ENCODE measurements around the gene GOLIM4.
"Not testable (repeated sequence)": the region's sequence is repeated elsewhere in the genome, so short reads cannot be mapped to it uniquely, and the experiment has no call there.

GOLIM4 gene

GRCh38 chr3:168095611-168096209 is at the start of gene GOLIM4:
Gene GOLIM4 (minus strand): TSS chr3:168095924. CDS start chr3:168095285, 639 bp downstream.
- FAIRE-seq, result peak; percentile 65

- no peak for FAIRE-seq
Observed at GRCh38 chr3:168141405-168141998, 45.8 kb upstream of the GOLIM4 start.

GRCh38 chr3:168139947-168140346 is 44.2 kb upstream of the GOLIM4 start:
- no peak for FAIRE-seq

DNA sequence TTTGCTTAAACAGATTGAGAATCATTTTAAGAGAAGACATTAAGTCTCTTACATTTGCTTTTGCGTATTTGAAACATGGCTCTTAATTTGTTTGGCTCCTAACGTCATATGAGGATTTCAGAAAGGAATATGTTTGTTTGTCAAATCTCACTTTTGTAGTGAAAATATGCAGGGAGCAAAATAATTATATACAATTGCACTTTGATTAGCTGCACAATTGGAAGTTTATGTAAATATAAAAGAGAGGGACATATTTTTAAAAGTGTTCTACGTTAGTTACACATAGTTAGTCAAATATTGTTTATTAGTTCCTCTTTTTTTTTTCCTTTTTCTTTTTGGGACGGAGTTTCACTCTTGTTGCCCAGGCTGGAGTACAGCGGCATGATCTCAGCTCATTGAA is 42.7 kb upstream of the GOLIM4 start:
- FAIRE-seq, result no peak

- no peak for FAIRE-seq
Observed at GRCh38 chr3:168134931-168135330, 39.2 kb upstream of the GOLIM4 start.

DNA sequence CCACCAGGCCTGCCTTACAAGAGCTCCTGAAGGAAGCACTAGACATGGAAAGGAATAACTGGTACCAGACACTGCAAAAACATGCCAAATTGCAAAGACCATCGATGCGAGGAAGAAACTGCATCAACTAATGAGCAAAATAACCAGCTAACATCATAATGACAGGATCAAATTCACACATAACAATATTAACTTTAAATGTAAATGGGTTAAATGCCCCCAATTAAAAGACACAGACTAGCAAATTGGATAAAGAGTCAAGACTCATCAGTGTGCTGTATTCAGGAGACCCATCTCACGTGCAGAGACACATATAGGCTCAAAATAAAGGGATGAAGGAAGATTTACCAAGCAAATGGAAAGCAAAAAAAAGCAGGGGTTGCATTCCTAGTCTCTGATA is 34.5 kb upstream of the GOLIM4 start:
- not testable (repeated sequence) for FAIRE-seq

- not testable (repeated sequence) for FAIRE-seq
Observed at GRCh38 chr3:168128463-168128862, 32.7 kb upstream of the GOLIM4 start.

DNA sequence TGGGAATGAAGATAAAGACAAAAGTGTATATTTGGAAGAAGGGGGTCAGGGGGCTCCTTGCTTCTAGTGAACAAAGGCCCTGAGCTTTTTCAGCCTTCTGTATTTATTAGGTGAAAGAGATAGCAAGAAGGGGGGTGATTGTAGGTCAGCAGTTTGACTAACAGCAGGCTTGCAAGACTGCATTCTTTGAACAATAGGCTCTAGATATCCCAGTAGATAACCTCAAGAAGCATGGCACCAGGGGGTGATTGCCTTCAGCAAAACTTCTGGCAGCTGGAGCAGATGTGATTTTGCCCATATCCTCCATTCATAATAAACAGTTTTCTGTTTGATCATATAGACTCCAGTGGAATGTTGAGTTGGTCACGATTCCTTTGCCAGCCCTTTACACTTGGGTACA is 31.7 kb upstream of the GOLIM4 start:
- FAIRE-seq, result no peak

GRCh38 chr3:168124791-168125190 is 29.1 kb upstream of the GOLIM4 start:
- no peak for FAIRE-seq

- FAIRE-seq, result no peak
Observed at GRCh38 chr3:168124291-168124690, 28.6 kb upstream of the GOLIM4 start.

DNA sequence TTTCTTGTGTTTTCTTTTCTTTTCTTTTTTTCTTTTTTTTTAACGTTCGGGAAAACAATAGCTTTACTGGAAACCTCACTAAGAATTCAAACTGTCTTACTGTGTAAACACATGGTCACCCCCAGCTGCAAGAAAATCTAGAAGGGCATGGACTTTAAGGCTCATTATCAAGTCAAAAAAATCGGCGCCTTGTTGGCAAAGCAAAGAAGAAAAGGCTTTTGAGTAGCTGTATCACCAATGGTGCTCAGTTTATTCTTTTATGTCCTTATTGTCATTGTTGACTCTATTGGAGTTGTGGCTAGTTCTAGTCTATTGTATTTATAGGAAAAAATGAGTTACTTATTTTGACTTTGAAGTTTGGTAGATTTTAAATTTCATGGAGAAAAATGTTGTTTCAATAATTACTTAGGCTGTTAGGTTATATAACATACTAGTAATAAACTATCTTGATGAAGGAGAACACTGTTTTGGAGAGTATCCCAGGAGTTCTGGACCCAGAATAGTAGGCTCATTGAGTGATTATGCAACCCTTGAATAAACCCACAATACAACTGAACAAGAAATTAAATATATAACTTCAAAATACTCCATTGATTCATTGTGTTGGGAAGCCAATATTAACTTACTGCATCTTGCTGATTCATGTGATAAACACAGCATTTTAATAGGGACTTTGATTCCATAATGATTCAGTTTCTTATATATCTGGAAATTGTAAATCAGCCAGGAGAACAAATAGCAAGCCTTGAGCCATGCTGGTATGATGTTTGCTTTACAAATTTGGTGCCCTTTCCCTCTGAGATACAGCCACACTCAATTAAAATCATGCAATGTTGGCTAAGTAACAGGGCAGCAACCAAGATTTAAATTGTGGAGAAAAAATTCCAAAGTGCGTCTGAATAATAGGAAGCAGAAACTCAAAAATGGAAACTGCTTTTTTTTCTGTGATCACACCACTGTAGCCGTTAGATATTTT is 27.8 kb upstream of the GOLIM4 start:
- no peak for FAIRE-seq

GRCh38 chr3:168121184-168122017 is 25.7 kb upstream of the GOLIM4 start:
- FAIRE-seq, result no peak

DNA sequence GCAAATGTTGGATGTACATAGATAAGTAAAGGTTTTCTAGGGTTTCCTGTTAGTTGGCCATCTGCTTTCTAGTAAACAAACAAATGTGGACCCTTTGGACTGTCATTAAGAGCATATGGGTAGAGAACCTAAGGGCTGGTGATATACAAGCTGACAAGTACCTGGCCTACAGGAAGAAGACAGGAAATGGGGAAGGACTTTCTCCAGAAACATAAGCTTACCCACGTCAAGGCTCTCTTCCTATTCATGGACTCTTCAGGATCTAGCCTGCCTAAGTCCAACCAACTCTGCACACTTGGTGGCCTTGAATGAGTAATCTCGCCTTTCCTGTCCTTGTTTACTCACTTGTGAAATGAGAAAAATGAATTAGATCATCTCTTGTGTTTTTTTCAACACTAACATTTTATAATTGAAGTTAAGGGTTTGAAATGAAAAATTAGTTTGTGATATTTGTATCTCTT is 22.2 kb upstream of the GOLIM4 start:
- FAIRE-seq, result no peak

GRCh38 chr3:168117059-168117458 is 21.3 kb upstream of the GOLIM4 start:
- no peak for FAIRE-seq

GRCh38 chr3:168116279-168116678 is 20.6 kb upstream of the GOLIM4 start:
- no peak for FAIRE-seq

- FAIRE-seq, result no peak
Observed at GRCh38 chr3:168113848-168114247, 18.1 kb upstream of the GOLIM4 start.

GRCh38 chr3:168112894-168113293 is 17.2 kb upstream of the GOLIM4 start:
- no peak for FAIRE-seq

- no peak for FAIRE-seq
Observed at GRCh38 chr3:168104361-168104760, 8.6 kb upstream of the GOLIM4 start.

DNA sequence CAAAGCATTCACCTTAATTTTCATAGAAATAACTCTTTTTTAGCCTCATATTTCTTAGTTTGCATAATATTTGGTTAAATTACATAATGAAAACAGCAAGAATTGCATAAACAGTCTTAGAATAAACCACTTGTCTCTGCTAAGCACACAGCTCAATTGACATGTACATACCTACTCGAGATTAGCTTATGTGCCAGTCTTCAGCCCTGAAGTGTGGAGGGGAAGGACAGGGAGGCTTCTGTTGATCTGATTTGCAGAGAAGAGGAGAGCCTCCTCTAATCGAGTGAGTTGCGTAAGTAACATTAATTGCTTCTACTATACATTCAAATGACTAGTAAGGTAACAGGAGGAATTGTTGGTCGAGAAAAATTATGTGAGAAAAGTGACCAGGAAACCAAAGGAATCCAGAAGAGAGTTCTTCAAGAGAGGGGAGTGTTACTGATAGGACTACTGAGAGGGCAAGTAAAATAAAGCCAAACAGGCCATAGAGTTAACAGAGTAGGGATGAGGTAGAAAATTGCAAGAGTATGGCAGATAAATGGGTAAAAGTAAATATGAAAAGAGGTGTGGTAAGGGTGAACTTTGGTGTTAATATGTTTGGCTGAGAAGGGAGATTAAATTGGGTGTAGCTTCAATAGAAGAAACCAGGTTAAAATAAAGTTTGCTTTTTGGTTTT is 7.1 kb upstream of the GOLIM4 start:
- no peak for FAIRE-seq

- FAIRE-seq, result no peak
Observed at GRCh38 chr3:168100777-168101492, 5.2 kb upstream of the GOLIM4 start.

DNA sequence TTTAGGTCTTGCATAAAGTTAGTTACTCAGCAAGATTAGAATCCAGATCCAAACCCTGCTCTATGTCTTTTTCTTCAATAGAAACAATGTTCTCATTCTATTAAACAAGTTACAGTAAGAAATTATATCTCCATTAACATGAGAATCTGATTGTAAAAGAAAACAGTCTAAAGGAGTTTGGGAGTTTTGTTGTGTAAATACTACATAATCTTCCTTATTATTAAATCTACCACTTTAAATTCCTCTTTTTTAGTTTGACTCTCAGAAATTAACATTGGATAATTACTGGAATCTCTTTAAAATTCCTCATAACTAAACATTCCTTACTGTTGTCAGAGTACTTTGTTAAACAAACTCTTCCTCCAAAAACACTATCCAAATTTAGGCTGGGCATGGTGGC is 1.7 kb upstream of the GOLIM4 start:
- no peak for FAIRE-seq

All from TTC549 (cell line).